ENCODE data around the gene SENP1. TPM values are rescaled to one million over a fixed set of nuclear protein-coding genes. Genes with fewer than 3 reads are reported as not detected.

The SENP1 gene
- total and polyA plus RNA-seq, 2 of the 4 experiments (the other 2 are of a cell fraction) = 7.2 to 25.3 TPM

DNA sequence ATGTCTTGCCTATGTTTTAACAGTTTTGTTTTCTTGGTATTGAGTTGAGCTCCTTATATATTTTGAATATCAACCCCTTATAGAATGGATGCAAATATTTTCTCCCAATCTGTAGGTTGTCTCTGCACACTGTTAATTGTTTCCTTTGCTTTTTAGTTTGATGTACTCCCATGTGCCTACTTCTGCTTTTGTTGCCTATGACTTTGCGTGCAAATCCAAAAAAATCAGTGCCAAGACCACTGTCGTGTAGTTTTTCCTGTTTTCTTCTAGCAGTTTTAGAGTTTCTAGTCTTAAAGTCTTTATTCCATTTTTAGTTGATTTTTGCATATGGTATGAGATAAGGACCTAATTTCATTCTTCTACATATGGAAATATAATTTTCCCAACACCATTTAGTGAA, 28.8 kb downstream of the SENP1 start:
- no TSS peak for BruUV-seq (replicated peaks)
- intact Hi-C loops (cut with micrococcal nuclease) = no loop called here
- Histone ChIP-seq H3K23ac (ENCODE audit: low read depth, low read length) (no peak overlapping the region), H4K91ac (ENCODE audit: insufficient read depth, low read depth, low read length) (no peak overlapping the region), H3K4me2 (ENCODE audit: low read depth, low read length) (no peak overlapping the region), H4K5ac (ENCODE audit: low read depth, low read length) (no peak overlapping the region), H2AK5ac (ENCODE audit: low read depth, low read length) (no peak overlapping the region), H3K14ac (replicated peaks; ENCODE audit: low read depth, low read length) (no peak overlapping the region), H2BK5ac (ENCODE audit: low read depth, low read length, poor library complexity, severe bottlenecking) (no peak overlapping the region), H3K9me3 (ENCODE audit: control insufficient read depth, insufficient read depth, low read length) (no peaks in the 10 kb centered on the region), H3K36me3 (ENCODE audit: control insufficient read depth, insufficient read depth, low read length) (peaks cover 14% of the 10 kb centered on the region), H4K20me1 (ENCODE audit: insufficient read depth, low read length) (no peaks in the 10 kb centered on the region), H3K4ac (ENCODE audit: low read depth, low read length) (no peak overlapping the region), H2BK20ac (ENCODE audit: low read depth, low read length) (no peak overlapping the region), H3K27me3 (ENCODE audit: control insufficient read depth, insufficient read depth, low read length) (no peaks in the 10 kb centered on the region), H3K9ac (ENCODE audit: low read depth, low read length) (no peak overlapping the region), H3K79me1 (ENCODE audit: low read depth in 1 of 2, low read length in 2 of 2) (no peaks in the 10 kb centered on the region; a peak in 1 of 4 replicates), H2BK120ac (ENCODE audit: low read depth, low read length) (no peak overlapping the region), H2AFZ (replicated peaks; ENCODE audit: low read length, poor library complexity) (no peak overlapping the region), H2BK15ac (ENCODE audit: low read depth, low read length) (no peak overlapping the region), H3K9me1 (ENCODE audit: insufficient read depth, low read length) (no peaks in the 10 kb centered on the region), H3K27ac (ENCODE audit: insufficient read depth, low read length) (no peak overlapping the region), H3K18ac (ENCODE audit: low read depth, low read length) (no peak overlapping the region), H3K4me1 (ENCODE audit: control insufficient read depth, insufficient read depth, low read length) (no peaks in the 10 kb centered on the region), H3K56ac (ENCODE audit: extremely low read depth, insufficient read depth, low read length) (no peak overlapping the region), H2AK9ac (replicated peaks; ENCODE audit: low read depth, low read length, poor library complexity) (no peak overlapping the region), H4K8ac (ENCODE audit: low read depth in 2 of 2, low read length in 2 of 2) (no peak overlapping the region), H3K4me3 (ENCODE audit: insufficient read depth, low read depth, low read length) (no peak overlapping the region)
- CTCF ChIA-PET = no interaction called here
- in situ Hi-C loops (cut with MboI; ENCODE audit: low sequenced_read_pairs) = no loop called here
- ATAC-seq (ENCODE audit: low read depth) = no peak
- no peak for TF ChIP-seq BHLHE40 (IDR thresholded peaks at IDR 0.05; ENCODE audit: low read depth, low read length)
- no peak for TF ChIP-seq MAZ (IDR thresholded peaks at IDR 0.05; ENCODE audit: borderline replicate concordance, low read depth, low read length)
- TF ChIP-seq MAFK (IDR thresholded peaks at IDR 0.05; ENCODE audit: low read depth, low read length) = no peak
- TF ChIP-seq RCOR1 (IDR thresholded peaks at IDR 0.05; ENCODE audit: insufficient replicate concordance, low read length) = no peak
- no peak for TF ChIP-seq FOS (IDR thresholded peaks at IDR 0.05; ENCODE audit: low read depth, low read length)
- TF ChIP-seq, protein P1, sequence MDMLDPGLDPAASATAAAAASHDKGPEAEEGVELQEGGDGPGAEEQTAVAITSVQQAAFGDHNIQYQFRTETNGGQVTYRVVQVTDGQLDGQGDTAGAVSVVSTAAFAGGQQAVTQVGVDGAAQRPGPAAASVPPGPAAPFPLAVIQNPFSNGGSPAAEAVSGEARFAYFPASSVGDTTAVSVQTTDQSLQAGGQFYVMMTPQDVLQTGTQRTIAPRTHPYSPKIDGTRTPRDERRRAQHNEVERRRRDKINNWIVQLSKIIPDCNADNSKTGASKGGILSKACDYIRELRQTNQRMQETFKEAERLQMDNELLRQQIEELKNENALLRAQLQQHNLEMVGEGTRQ (IDR thresholded peaks at IDR 0.05; ENCODE audit: low read depth, low read length) = no peak
- TF ChIP-seq POLR2A (IDR thresholded peaks at IDR 0.05; ENCODE audit: low read depth, low read length) = no peak
- TF ChIP-seq SMC3 (IDR thresholded peaks at IDR 0.05; ENCODE audit: low read depth, low read length) = no peak
- dilution Hi-C loops (cut with HindIII; ENCODE audit: low sequenced_read_pairs, unreplicated experiment) = no loop called here
- DNase-seq = no peak
- no CpG with 5 or more reads among the region's 2 CpGs for WGBS, 2 experiments (ENCODE audit: extremely low coverage in 2 of 2, insufficient read length in 1 of 2)
- POLR2A ChIA-PET (ENCODE audit: unreplicated experiment) = no interaction called here

Data from IMR-90 (cell line).